ENCODE data around the gene ACO2.

Gene ACO2

GRCh38 chr22:41482319-41482935, 13.5 kb downstream of the ACO2 start:
- no peak for DNase-seq
- intact Hi-C loops (cut with DNase I) = no loop called here

GRCh38 chr22:41485033-41485432, 16.1 kb downstream of the ACO2 start:
- intact Hi-C loops (cut with DNase I) = no loop called here
- DNase-seq = no peak

GRCh38 chr22:41487037-41487935, 18.4 kb downstream of the ACO2 start:
- DNase-seq = no peak
- intact Hi-C loops (cut with DNase I) = no loop called here

DNA sequence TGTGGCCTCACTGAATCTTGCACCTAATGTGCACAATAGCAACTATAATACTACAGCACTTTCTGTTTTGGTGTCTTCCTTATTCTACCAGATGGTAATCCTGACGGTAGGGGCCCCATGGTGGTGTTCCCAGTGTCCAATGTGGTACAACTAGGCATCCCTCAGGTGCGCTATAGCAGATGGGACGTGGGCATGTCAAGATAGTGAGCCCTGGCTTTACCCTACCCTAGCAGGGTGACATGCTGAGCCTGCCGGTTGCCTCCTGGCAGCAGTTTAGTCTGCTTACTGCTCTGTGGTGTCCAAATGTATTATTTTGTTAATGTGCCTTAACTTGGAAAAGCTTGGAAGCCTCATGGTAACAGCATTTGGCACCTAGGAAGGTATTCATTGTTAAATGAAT, 19.2 kb downstream of the ACO2 start:
- no peak for DNase-seq
- intact Hi-C loops (cut with DNase I) = no loop called here

DNA sequence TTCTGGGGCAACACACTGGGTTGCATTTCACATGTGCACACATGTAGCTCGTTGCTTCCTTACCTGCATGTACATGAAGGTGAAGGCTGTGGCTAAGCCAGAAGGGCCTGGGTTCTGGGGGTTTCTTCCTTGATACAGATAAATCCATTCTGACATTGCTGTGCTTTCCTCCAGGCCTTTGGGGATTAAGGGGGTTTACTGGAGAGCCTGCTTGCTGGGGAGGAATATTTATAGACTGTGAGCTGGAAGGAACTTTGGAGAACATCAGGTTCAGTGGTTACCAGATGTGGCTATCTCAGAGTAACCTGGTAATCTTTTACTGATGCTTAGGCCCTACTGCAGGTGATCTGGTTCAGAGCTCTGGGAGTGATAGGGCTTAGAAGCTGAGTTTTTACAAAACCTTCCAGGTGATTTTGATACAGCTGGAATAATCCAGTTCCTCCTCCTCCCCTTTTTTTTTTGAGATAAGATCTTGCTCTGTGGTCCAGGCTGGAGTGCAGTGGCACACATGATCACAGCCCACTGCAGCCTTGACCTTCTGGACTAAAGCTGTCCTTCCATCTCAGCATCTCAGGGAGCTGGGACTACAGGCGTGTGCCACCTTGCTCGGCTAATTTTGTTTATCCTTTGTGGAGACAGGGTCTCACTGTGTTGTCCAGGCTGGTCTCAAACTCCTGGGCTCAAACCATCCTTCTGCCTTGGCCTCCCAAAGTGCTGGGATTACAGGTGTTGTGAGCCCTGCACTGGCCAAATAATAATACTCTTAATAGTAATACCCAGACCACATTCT, 19.9 kb downstream of the ACO2 start:
- intact Hi-C loops (cut with DNase I) = no loop called here
- DNase-seq = no peak

DNA sequence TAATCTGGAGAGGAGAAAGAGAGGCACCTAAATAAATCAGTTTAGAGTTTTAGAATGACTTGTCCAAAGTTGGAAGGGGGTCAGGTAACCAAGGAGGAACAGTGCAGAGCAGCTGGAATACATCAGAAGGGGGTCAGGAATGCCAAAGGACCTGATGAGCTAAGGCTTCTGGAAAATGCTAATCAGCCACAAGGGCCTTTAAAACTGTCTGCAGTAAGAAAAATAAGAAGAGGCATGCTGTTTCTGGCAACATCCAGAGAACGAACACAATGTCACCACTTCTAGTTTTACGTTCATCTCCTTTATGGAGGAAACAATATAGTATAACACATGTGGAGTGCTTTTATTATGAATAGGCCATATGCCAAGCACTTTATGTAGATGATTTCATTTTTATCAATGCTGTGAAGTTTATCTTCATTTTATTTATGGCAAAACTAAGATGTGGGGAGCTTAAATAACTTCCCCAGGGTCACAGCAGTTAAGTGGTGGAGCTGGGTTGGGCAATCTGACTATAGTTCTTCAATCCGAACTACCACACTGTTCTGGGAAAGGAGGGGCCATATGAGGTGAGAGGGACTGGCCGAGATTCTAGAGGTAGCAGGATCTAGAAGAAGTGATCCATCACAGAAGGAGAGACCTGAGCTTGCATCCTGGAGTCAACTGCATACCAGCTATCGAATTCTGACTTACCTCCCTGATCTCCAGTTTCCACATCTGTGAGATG, 22.6 kb downstream of the ACO2 start:
- no peak for DNase-seq
- intact Hi-C loops (cut with DNase I) = no loop called here

- DNase-seq = no peak
- intact Hi-C loops (cut with DNase I) = no loop called here
Measured at GRCh38 chr22:41498303-41498835, 29.5 kb downstream of the ACO2 start.

- intact Hi-C loops (cut with DNase I) = no loop called here
Measured at GRCh38 chr22:41499624-41500280, 30.8 kb downstream of the ACO2 start.

GRCh38 chr22:41500303-41500702, 31.4 kb downstream of the ACO2 start:
- intact Hi-C loops (cut with DNase I) = no loop called here
- no peak for DNase-seq

More at GRCh38 chr22:41499624-41500280, 30.8 kb downstream of the ACO2 start:
- no peak for DNase-seq

DNA sequence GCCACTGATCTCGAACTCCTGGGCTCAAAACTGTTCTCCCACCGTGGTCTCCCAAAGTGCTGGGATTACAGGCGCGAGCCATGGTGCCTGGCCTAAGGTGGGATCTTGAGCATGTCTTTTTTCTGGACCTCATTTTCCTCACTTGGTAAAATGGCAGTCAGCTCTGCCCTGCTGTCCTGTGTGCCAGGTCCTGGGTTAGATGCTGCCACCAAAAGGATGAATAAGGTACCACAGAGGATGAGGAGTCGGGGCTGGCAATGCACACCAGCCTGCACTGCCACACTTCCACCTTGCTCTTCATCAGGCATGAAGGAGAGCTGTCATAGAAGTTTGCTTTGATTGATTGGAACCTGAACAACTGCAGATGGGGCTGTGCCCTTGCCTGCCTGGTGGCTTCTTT, 32.3 kb downstream of the ACO2 start:
- intact Hi-C loops (cut with DNase I) = no loop called here
- DNase-seq = peak in 19 of 42 donors; percentile 17 to 70 (median 54)

GRCh38 chr22:41504397-41504796, 35.5 kb downstream of the ACO2 start:
- intact Hi-C loops (cut with DNase I) = no loop called here
- peak in 18 of 42 donors; percentile 36 to 80 (median 58) for DNase-seq

DNA sequence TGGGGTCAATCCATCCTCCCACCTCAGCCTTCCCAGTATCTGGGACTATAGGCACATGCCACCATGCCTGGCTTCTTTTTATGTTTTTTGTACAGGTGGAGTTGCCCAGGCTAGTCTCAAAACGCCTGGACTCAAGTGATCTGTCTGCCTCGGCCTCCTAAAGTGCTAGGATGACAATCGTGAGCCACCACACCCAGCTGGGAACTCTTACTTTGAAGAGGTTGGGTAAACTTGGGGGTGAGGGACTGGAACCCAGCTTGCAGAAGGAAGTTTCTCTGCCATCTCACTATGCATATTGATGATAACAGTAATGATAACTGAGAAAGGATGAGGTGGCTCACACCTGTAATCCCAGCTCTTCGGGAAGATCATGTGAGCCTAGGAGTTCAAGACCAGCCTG, 35.9 kb downstream of the ACO2 start:
- intact Hi-C loops (cut with DNase I) = no loop called here

GRCh38 chr22:41505511-41506220, 36.7 kb downstream of the ACO2 start:
- intact Hi-C loops (cut with DNase I) = no loop called here
- no peak for DNase-seq

More for the DNA sequence above, 35.9 kb downstream of the ACO2 start:
- DNase-seq = no peak

DNA sequence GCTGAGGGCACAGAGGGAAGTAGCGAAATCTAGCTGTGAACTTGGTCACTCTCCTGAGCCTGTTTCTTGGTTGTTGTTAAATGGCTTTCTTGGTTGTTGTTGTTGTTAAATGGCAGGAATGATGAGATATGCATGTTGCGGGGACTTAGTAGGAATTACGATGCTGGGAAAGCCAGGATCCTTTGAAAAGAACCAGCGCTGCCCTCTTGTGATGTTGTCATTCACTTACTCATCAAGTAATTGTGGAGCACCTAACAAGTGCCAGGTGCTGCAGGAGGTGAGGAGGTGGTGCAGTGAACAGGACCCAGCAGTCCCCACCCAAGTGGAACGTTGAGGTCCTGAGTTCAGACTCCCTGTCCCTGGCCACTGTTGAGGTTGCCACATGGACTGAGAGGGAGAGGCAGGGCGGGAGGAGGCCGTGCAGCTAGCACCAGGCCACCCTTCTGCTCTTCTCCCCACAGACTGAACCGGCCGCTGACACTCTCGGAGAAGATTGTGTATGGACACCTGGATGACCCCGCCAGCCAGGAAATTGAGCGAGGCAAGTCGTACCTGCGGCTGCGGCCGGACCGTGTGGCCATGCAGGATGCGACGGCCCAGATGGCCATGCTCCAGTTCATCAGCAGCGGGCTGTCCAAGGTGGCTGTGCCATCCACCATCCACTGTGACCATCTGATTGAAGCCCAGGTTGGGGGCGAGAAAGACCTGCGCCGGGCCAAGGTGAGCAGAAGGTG, 38.6 kb downstream of the ACO2 start:
- DNase-seq = peak in 3 of 42 donors; percentile 33 to 43 (median 38)

DNA sequence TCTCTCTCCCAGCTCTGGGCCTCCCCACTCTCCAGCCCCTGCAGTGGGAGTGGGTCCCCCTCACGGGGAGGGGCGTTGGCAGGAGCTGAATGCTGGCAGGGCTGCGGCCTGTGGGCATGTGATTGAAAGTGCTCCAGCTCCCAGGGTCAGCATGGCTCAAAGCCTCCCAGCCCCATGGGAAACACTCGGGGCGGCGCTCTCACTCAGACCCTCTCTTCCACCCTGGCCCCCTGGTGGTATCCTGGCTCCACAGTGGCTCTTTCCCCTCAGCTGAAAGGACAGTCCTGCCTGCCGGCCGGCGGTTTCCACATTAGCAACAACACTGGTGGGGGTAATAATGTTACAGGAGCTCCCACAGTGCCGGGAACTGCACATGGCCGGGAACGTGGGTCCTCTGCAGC, 39.9 kb downstream of the ACO2 start:
- intact Hi-C loops (cut with DNase I) = no loop called here
- peak; percentile 72 to 96 (median 86) for DNase-seq

More for the DNA sequence above, 38.6 kb downstream of the ACO2 start:
- intact Hi-C loops (cut with DNase I) = no loop called here

- no peak for DNase-seq
- intact Hi-C loops (cut with DNase I) = no loop called here
Measured at GRCh38 chr22:41511521-41511968, 42.6 kb downstream of the ACO2 start.
